Heart left ventricle (tissue), 16 donors: Measurements from ENCODE around the gene NFIC. TPM values are rescaled to one million over a fixed set of nuclear protein-coding genes. Genes with fewer than 3 reads are reported as not detected.

Source experiments
- ATAC-seq, 4 donors: fragments of 200-7000 bp; cut with Tn5 transposase; one replicate each; pipeline ENCODE4 v1.9.1; 2020 to 2022; ENCODE audit warnings: moderate library complexity in 4 of 4, mild to moderate bottlenecking in 3 of 4, moderate number of reproducible peaks in 1 of 4
- DNase-seq, 5 donors: peaks; one replicate each; pipeline ENCODE4 v3.0.0-alpha.2; 2020
- H3K27ac ChIP-seq, 12 donors: fragments of 200-600 bp; sonication (generic) in 4 of 12; one replicate each; pipeline versions ENCODE4 v1.5.0 to v1.8.0; 2016 to 2022; ENCODE audit warnings: mild to moderate bottlenecking in 2 of 12
- H3K27me3 ChIP-seq, 9 donors: fragments of 200-600 bp; sonication (generic) in 2 of 9; one replicate each; pipeline versions ENCODE4 v1.5.1 to v1.8.0; 2016 to 2022; ENCODE audit warnings: mild to moderate bottlenecking in 3 of 9
- H3K36me3 ChIP-seq, 9 donors: fragments of 200-600 bp; sonication (generic) in 2 of 9; one replicate each; pipeline versions ENCODE4 v1.5.0 to v1.8.0; 2018 to 2022; ENCODE audit warnings: mild to moderate bottlenecking in 2 of 9
- H3K4me1 ChIP-seq, 12 donors: fragments of 200-600 bp; sonication (generic) in 4 of 12; one replicate each; pipeline versions ENCODE4 v1.5.0 to v1.8.0; 2016 to 2022; ENCODE audit warnings: mild to moderate bottlenecking in 3 of 12
- H3K4me3 ChIP-seq, 12 donors: fragments of 200-600 bp; sonication (generic) in 4 of 12; one replicate each; pipeline versions ENCODE4 v1.5.0 to v1.8.0; 2017 to 2022; ENCODE audit warnings: mild to moderate bottlenecking in 9 of 12, moderate library complexity in 4 of 12
- H3K9me3 ChIP-seq, 12 donors: fragments of 200-600 bp; sonication (generic) in 4 of 12; one replicate each; pipeline versions ENCODE4 v1.5.0 to v1.8.0; 2016 to 2022; ENCODE audit warnings: mild to moderate bottlenecking in 1 of 12
- CTCF ChIP-seq, 12 donors: fragments of 200-600 bp; sonication (generic) in 4 of 12; IDR thresholded peaks; one replicate each; pipeline versions ENCODE4 v1.5.0 to v1.8.0; 2018 to 2022; ENCODE audit warnings: antibody characterized with exemption in 12 of 12, mild to moderate bottlenecking in 5 of 12
- POLR2A ChIP-seq, 2 donors: fragments of 450-650 bp; IDR thresholded peaks; one replicate each; pipeline ENCODE4 v1.6.1; 2017; ENCODE audit warnings: antibody characterized with exemption in 2 of 2, mild to moderate bottlenecking in 2 of 2, moderate library complexity in 2 of 2
- WGBS, 4 donors: extraction: QIAGEN DNeasy Blood & Tissue Kit in 2 of 4; methylation state at CpG; one replicate each; pipeline versions ENCODE4 v1.1.5 to v1.1.7; 2013 to 2018; 5-methylcytosine and 5-hydroxymethylcytosine counted together
- intact Hi-C, 10 donors: fragments of 100-400 bp; cut with DNase I; formaldehyde crosslinking; loops; one replicate each; pipeline versions ENCODE4 v1.11.1 to v1.14.2; 2022
- polyA plus RNA-seq, 2 donors: library from polyadenylated mRNA; stranded (reverse); fragments of 200-250 nt; gene quantifications; one replicate each; pipeline ENCODE4 v1.2.3, GENCODE V29; 2013
- total RNA-seq, 9 donors: library from RNA; depleted of rRNA in 2 of 9; stranded (reverse); fragments of >200 nt in 2 of 9; fragmentation: NEBNext Ultra II Directional in 3 of 9; extraction: Animal tissue kit (Norgen Biotek cat#: 25700) in 3 of 9; gene quantifications; one replicate each; pipeline versions ENCODE4 v1.1.0 to v1.2.4, GENCODE V29; 2016 to 2023
- donor health status: ischemic (EF 13 %, LVEDD 7.1; RV severe dilation, severe dysfunction).
- donor health status: healthy with polysubstance abuse.
- donor health status: DM: no; HTN: yes; CAD: no.
- donor health status: DM: no; HTN: no; CAD: no.
- donor health status: ischemic (EF 25% LVEDD 6.9; RV normal size, moderate dysfunction).
- donor health status: ischemic (EF 25% LVEDD 5.7; RV mildly dilated, moderate dysfunction).
- donor health status: healthy.
- donor health status: DM: yes; HTN: yes; CAD: no.
- donor health status: ischemic (EF 35%, LVEDD 5.7; RV mildly dilated, moderate dysfunction).
- donor health status: nonischemic (EF 11% LVEDD 7.7; RV severe dilation, severe dysfunction).
- donor health status: DM: yes; HTN: yes; CAD: no.
- donor health status: PGD.
- donor health status: ischemic (EF 29% LVEDD 5.4; RV normal size, mild dysfunction).
- donor health status: nonischemic (EF 23%, LVEDD 6.1; RV moderate dilation, normal function).

Gene NFIC
- total and polyA plus RNA-seq, 11 donors = 107 to 267 (median 159) TPM

- DNase-seq = peak in 1 of 5 donors; percentile 48
- WGBS, 4 donors = 60 to 74% (median 68%) methylated on average over 18 to 29 of the region's 29 CpGs
- intact Hi-C loops = loop anchor here in 1 of 10 donors (5.0 kb wide), 1 partner anchor 157 kb away; no protein-coding TSS in a partner anchor
Measured at GRCh38 chr19:3320354-3320670, 46.1 kb upstream of the NFIC start.

GRCh38 chr19:3320853-3321252, 45.5 kb upstream of the NFIC start:
- intact Hi-C loops = loop anchor here in 1 of 10 donors (5.0 kb wide), 1 partner anchor 156 kb away; no protein-coding TSS in a partner anchor

More at GRCh38 chr19:3320354-3320670, 46.1 kb upstream of the NFIC start:
- Histone ChIP-seq H3K4me1 (no peaks in the 10 kb centered on the region), H3K9me3 (peaks cover 0 to under 1% (median 0%) of the 10 kb centered on the region in 12 donors), H3K27me3 (peaks cover 9 to 57% (median 18%) of the 10 kb centered on the region in 9 donors), H3K36me3 (no peaks in the 10 kb centered on the region), H3K27ac (no peak overlapping the region), H3K4me3 (no peak overlapping the region)
- TF ChIP-seq POLR2A (IDR thresholded peaks at IDR 0.05) (no peak), CTCF (IDR thresholded peaks at IDR 0.05) (no peak)
- ATAC-seq = no peak

GRCh38 chr19:3321696-3322095, 44.7 kb upstream of the NFIC start:
- TF ChIP-seq CTCF (IDR thresholded peaks at IDR 0.05) (no peak), POLR2A (IDR thresholded peaks at IDR 0.05) (no peak)
- DNase-seq = peak in 1 of 5 donors; percentile 12
- intact Hi-C loops = loop anchor here in 1 of 10 donors (5.0 kb wide), 1 partner anchor 156 kb away; no protein-coding TSS in a partner anchor
- Histone ChIP-seq H3K27ac (no peak overlapping the region), H3K36me3 (no peaks in the 10 kb centered on the region), H3K4me3 (no peak overlapping the region), H3K27me3 (peaks cover 9 to 43% (median 18%) of the 10 kb centered on the region in 9 donors), H3K4me1 (no peaks in the 10 kb centered on the region), H3K9me3 (peaks cover 0 to 4% (median 0%) of the 10 kb centered on the region in 12 donors)
- no peak for ATAC-seq
- WGBS, 4 donors = 59 to 71% (median 63%) methylated on average over 6 of the region's 6 CpGs

More at GRCh38 chr19:3320853-3321252, 45.5 kb upstream of the NFIC start:
- Histone ChIP-seq H3K27me3 (peaks cover 9 to 52% (median 18%) of the 10 kb centered on the region in 9 donors), H3K9me3 (peaks cover 0 to 4% (median 0%) of the 10 kb centered on the region in 12 donors), H3K4me3 (no peak overlapping the region), H3K27ac (no peak overlapping the region), H3K4me1 (no peaks in the 10 kb centered on the region), H3K36me3 (no peaks in the 10 kb centered on the region)
- ATAC-seq = no peak
- no peak for DNase-seq
- TF ChIP-seq POLR2A (IDR thresholded peaks at IDR 0.05) (no peak), CTCF (IDR thresholded peaks at IDR 0.05) (no peak)
- WGBS, 4 donors = 48 to 63% (median 59%) methylated on average over 8 of the region's 8 CpGs

GRCh38 chr19:3322199-3322978, 44.0 kb upstream of the NFIC start:
- no peaks in the 10 kb centered on the region for H3K36me3 ChIP-seq
- H3K4me3 ChIP-seq = no peak overlapping the region
- intact Hi-C loops = loop anchor here in 1 of 10 donors (5.0 kb wide), 1 partner anchor 155 kb away; no protein-coding TSS in a partner anchor
- DNase-seq (peak in 1 of 5 donors; percentile 3), ATAC-seq (no peak)
- WGBS, 4 donors = 80 to 82% (median 81%) methylated on average over 6 of the region's 6 CpGs
- no peak overlapping the region for H3K27ac ChIP-seq
- peaks cover 8 to 36% (median 18%) of the 10 kb centered on the region in 9 donors for H3K27me3 ChIP-seq
- H3K9me3 ChIP-seq = peaks cover 0 to 4% (median 0%) of the 10 kb centered on the region in 12 donors
- no peaks in the 10 kb centered on the region for H3K4me1 ChIP-seq
- no peak for TF ChIP-seq POLR2A (IDR thresholded peaks at IDR 0.05)
- TF ChIP-seq CTCF (IDR thresholded peaks at IDR 0.05) = no peak
